Gastrocnemius medialis (tissue), 4 donors: ENCODE results near the gene TRDMT1. TPM values are rescaled to one million over a fixed set of nuclear protein-coding genes. Genes with fewer than 3 reads are reported as not detected.
A peak's percentile ranks its signal among the peaks of the same experiment; 100 is the strongest.

Source experiments
- ATAC-seq, 2 donors: fragments of 150-250 bp; one replicate each; pipeline ENCODE4 v1.9.1; 2016
- DNase-seq, 2 donors: peaks; one replicate each; pipeline ENCODE4 v3.0.0-alpha.2; 2019
- H3K27ac ChIP-seq, 4 donors: fragments of 200-600 bp; sonication (generic); 1 replicate in 1 of 4; 2 replicates in 3 of 4; pipeline ENCODE4 v1.5.1; 2016 to 2018; ENCODE audit warnings: mild to moderate bottlenecking in 2 of 4, moderate library complexity in 1 of 4
- H3K27me3 ChIP-seq, 3 donors: fragments of 200-600 bp; sonication (generic) in 2 of 3; 1 replicate in 1 of 3; 2 replicates in 2 of 3; pipeline versions ENCODE4 v1.5.1 to v1.6.0; 2016 to 2019; ENCODE audit warnings: mild to moderate bottlenecking in 1 of 3, moderate library complexity in 1 of 3
- H3K36me3 ChIP-seq, 2 donors: fragments of 200-600 bp; sonication (generic) in 1 of 2; one replicate each; pipeline ENCODE4 v1.5.1; 2017 to 2018
- H3K4me1 ChIP-seq, 2 donors: fragments of 200-600 bp; sonication (generic) in 1 of 2; one replicate each; pipeline ENCODE4 v1.5.1; 2016 to 2017; ENCODE audit warnings: mild to moderate bottlenecking in 2 of 2
- H3K4me3 ChIP-seq, 4 donors: fragments of 200-600 bp; sonication (generic) in 3 of 4; 1 replicate in 1 of 4; 2 replicates in 3 of 4; pipeline ENCODE4 v1.5.1; 2016 to 2019; ENCODE audit warnings: mild to moderate bottlenecking in 2 of 4
- H3K9me3 ChIP-seq, 3 donors: fragments of 200-600 bp; sonication (generic) in 2 of 3; 1 replicate in 1 of 3; 2 replicates in 2 of 3; pipeline ENCODE4 v1.5.1; 2016 to 2019
- POLR2A ChIP-seq, 2 donors: fragments of 450-650 bp; IDR thresholded peaks; one replicate each; pipeline ENCODE4 v1.6.1; 2017; ENCODE audit warnings: antibody characterized with exemption in 2 of 2, mild to moderate bottlenecking in 2 of 2, moderate library complexity in 2 of 2
- in situ Hi-C, 4 donors: fragments of 200-750 bp; cut with MboI; loops; one replicate each; pipeline versions ENCODE4 v1.15.0 to v1.8.0; 2017; ENCODE audit warnings: low sequenced_read_pairs in 4 of 4
- intact Hi-C: fragments of 100-400 bp; cut with DNase I; formaldehyde crosslinking; loops from one replicate; pipeline ENCODE4 v1.15.1; 2023; ENCODE audit warnings: low total_unique reads
- total RNA-seq, 4 donors: library from RNA; depleted of rRNA; stranded (reverse); fragments of >200 nt; gene quantifications; one replicate each; pipeline versions ENCODE4 v1.1.0 to v1.2.3, GENCODE V29; 2016
- TF ChIP-seq, protein P1 (sequence below), 5 experiments: fragments of 450-650 bp in 3 of 5; fragments of 200-600 bp in 2 of 5; sonication (generic) in 2 of 5; IDR thresholded peaks in 4 of 5; conservative IDR thresholded peaks in 1 of 5; 1 replicate in 4 of 5; 2 replicates in 1 of 5; pipeline ENCODE4 v1.5.1; 2016 to 2019; ENCODE audit warnings: antibody characterized with exemption in 5 of 5, mild to moderate bottlenecking in 3 of 5, moderate library complexity in 3 of 5

The TRDMT1 gene
- 1 to 10 TPM in 3 of 4 donors, under 1 TPM in 1; 0.85 to 4.7 (median 2.1) TPM for total RNA-seq

GRCh38 chr10:17200912-17201793 lies at the start of gene TRDMT1:
TRDMT1 (minus strand) TSS chr10:17201672; CDS start chr10:17201634, 38 bp downstream.
- Histone ChIP-seq H3K27me3 (no peaks in the 10 kb centered on the region), H3K27ac (peak within 1 kb of the TSS; percentile 78 to 88 (median 86)), H3K36me3 (no peaks in the 10 kb centered on the region), H3K4me3 (peak within 1 kb of the TSS; percentile 83 to 93 (median 90)), H3K4me1 (peaks cover 9 to 18% of the 10 kb centered on the region in 2 donors), H3K9me3 (no peaks in the 10 kb centered on the region)
- DNase-seq (peak; percentile 66 to 73), ATAC-seq (peak; percentile 94 to 96)
- intact Hi-C loops = loop anchor here (1.0 to 5.0 kb wide), 2 partner anchors 27 to 384 kb away; partner anchors contain the start of genes RSU1 and VIM
- in situ Hi-C loops = no loop called here
- TF ChIP-seq, protein P1, sequence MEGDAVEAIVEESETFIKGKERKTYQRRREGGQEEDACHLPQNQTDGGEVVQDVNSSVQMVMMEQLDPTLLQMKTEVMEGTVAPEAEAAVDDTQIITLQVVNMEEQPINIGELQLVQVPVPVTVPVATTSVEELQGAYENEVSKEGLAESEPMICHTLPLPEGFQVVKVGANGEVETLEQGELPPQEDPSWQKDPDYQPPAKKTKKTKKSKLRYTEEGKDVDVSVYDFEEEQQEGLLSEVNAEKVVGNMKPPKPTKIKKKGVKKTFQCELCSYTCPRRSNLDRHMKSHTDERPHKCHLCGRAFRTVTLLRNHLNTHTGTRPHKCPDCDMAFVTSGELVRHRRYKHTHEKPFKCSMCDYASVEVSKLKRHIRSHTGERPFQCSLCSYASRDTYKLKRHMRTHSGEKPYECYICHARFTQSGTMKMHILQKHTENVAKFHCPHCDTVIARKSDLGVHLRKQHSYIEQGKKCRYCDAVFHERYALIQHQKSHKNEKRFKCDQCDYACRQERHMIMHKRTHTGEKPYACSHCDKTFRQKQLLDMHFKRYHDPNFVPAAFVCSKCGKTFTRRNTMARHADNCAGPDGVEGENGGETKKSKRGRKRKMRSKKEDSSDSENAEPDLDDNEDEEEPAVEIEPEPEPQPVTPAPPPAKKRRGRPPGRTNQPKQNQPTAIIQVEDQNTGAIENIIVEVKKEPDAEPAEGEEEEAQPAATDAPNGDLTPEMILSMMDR (IDR thresholded peaks at IDR 0.05 in 4 of 5, conservative IDR thresholded peaks at IDR 0.05 in 1 of 5) = peak in 1 of 5 experiments; percentile 29
- peak; percentile 38 to 40 for TF ChIP-seq POLR2A (IDR thresholded peaks at IDR 0.05)

GRCh38 chr10:17250736-17251135 lies 49.3 kb upstream of the TRDMT1 start:
- H3K27me3 ChIP-seq = no peaks in the 10 kb centered on the region
- no peak overlapping the region for H3K27ac ChIP-seq
- in situ Hi-C loops = loop anchor here in 1 of 4 donors (25.0 kb wide), 1 partner anchor 1338 kb away; no protein-coding TSS in a partner anchor
- intact Hi-C loops = no loop called here
- ATAC-seq (no peak), DNase-seq (no peak)
- H3K36me3 ChIP-seq = no peaks in the 10 kb centered on the region
- no peaks in the 10 kb centered on the region for H3K4me1 ChIP-seq
- no peaks in the 10 kb centered on the region for H3K9me3 ChIP-seq
- H3K4me3 ChIP-seq = no peak overlapping the region
- TF ChIP-seq, protein P1 (IDR thresholded peaks at IDR 0.05 in 4 of 5, conservative IDR thresholded peaks at IDR 0.05 in 1 of 5) = no peak
- no peak for TF ChIP-seq POLR2A (IDR thresholded peaks at IDR 0.05)

GRCh38 chr10:17249820-17250219 lies 48.3 kb upstream of the TRDMT1 start:
- no peaks in the 10 kb centered on the region for H3K4me1 ChIP-seq
- DNase-seq = no peak
- intact Hi-C loops (no loop called here), in situ Hi-C loops (loop anchor here in 1 of 4 donors (25.0 kb wide), 1 partner anchor 1338 kb away; no protein-coding TSS in a partner anchor)
- no peak for ATAC-seq
- no peak for TF ChIP-seq POLR2A (IDR thresholded peaks at IDR 0.05)
- TF ChIP-seq, protein P1 (IDR thresholded peaks at IDR 0.05 in 4 of 5, conservative IDR thresholded peaks at IDR 0.05 in 1 of 5) = peak in 1 of 5 experiments; percentile 23
- no peak overlapping the region for H3K4me3 ChIP-seq
- H3K27ac ChIP-seq = no peak overlapping the region
- no peaks in the 10 kb centered on the region for H3K36me3 ChIP-seq
- H3K9me3 ChIP-seq = no peaks in the 10 kb centered on the region
- H3K27me3 ChIP-seq = no peaks in the 10 kb centered on the region

GRCh38 chr10:17248964-17249363 lies 47.5 kb upstream of the TRDMT1 start:
- Histone ChIP-seq H3K4me3 (no peak overlapping the region), H3K4me1 (no peaks in the 10 kb centered on the region), H3K36me3 (no peaks in the 10 kb centered on the region), H3K27ac (no peak overlapping the region), H3K27me3 (no peaks in the 10 kb centered on the region), H3K9me3 (no peaks in the 10 kb centered on the region)
- no peak for DNase-seq
- no peak for ATAC-seq
- in situ Hi-C loops (no loop called here), intact Hi-C loops (no loop called here)
- no peak for TF ChIP-seq POLR2A (IDR thresholded peaks at IDR 0.05)
- TF ChIP-seq, protein P1 (IDR thresholded peaks at IDR 0.05 in 4 of 5, conservative IDR thresholded peaks at IDR 0.05 in 1 of 5) = no peak
